ENCODE measurements around the gene ZBTB39.
A peak's percentile ranks its signal among the peaks of the same experiment; 100 is the strongest.
"Not testable (repeated sequence)": the region's sequence is repeated elsewhere in the genome, so short reads cannot be mapped to it uniquely, and the experiment has no call there.

Gene ZBTB39

DNA sequence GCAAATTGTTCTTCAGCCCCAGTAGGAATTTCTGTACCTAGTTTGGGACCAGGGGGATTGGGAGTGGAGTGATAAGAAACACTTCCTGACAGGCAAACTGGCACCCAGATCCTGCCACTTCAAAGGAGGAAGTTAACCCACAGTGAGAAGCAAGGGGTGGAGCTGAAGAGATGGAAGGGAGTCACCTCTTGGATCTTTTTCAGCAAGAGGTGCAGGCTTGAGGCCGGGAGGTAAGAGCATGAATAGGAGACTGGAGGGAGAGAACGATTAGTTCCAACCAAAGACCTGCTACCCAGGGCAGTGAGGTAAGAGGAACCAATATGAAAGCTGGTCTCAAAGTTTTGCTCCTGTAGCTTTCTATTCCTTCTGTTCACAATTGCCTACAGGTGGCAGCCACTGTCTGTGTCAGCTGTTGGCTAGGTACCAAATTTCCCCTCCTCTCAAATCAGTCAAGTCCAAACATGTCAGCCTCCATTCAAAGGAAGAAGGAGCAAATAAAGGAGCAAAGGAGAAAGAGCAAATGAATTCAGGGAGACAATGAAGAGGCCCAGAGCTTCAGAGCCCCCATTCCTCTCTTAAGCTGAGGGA lies 24.9 kb upstream of the ZBTB39 start:
- peak; percentile 30 to 47 for DNase-seq

DNA sequence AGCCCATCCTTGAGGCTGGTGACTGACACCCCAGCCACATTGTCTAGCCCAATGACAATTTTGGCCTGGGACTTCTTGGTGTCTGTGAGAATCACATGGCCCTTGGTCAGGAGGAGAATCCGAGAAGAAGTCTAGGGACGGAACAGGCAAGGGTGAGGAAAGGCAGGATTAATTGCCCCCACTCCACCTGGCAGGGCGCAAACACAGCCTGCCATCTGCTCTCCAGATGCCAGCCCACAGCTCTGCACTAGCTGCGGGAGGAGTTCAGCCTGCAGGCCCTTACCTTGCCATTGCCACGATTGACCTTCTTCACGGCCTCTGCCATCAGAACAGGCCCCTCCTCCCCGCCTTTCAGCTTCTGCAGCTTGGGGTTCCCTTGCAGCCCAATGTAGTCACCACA lies 23.1 kb upstream of the ZBTB39 start:
- DNase-seq, result peak; percentile 36 to 69

GRCh38 chr12:57027805-57028153 lies 21.4 kb upstream of the ZBTB39 start:
- no peak for DNase-seq

GRCh38 chr12:57027011-57027804 lies 20.9 kb upstream of the ZBTB39 start:
- no peak for DNase-seq

DNA sequence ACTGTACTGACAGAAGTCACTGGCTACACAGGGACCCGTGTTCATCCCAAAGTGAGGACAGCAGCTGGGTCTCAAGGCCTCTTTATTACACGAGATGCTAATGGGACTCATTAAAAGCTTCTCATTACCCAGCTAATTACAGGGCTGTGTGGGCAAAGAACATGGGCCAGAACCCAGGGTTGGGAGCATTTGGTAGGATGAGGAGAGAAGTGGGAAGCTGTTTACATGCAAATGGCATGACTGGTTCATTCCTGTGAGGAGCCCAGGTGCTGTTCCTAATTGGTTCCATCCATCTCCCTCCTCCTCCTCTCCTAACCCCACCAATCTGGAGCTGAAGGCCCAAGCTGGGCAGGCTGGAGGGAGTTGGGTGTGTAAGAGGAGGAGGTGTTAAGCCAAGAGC lies 18.9 kb upstream of the ZBTB39 start:
- DNase-seq, result no peak

GRCh38 chr12:57022324-57022723 lies 16.0 kb upstream of the ZBTB39 start:
- not testable (repeated sequence) for DNase-seq

DNA sequence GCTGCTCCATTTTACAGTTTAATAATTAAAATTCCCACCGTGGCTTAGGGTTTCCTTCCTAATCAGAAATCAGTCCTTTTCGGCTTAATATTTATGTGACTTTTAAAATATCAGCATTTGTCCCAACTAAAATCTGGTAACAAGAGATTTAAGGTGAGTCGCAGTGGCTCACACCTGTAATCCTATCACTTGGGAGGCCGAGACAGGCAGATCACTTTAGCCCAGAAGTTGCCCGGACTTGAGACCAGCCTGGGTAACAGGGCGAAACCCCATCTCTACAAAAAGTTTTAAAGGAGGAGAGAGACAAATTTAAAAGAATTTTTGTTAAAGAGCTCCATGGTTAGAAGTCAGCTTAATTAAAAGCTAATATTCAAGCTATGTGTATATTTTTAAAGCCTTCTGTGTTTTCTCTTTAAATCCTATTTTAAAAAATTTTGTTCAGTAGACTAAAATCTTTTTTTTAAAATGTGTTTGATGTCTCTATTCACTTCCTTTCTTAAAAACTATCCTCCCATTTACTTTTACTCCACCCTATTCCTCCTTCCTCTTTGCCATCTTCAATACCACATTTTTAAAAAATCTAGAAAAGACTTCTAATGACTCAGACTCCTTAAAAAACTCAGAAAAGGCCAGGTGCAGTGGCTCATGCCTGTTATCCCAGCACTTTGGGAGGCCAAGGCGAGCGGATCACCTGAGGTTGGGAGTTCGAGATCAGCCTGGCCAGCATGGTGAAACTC lies 13.8 kb upstream of the ZBTB39 start:
- no peak for DNase-seq

GRCh38 chr12:57018906-57019305 lies 12.6 kb upstream of the ZBTB39 start:
- no peak for DNase-seq

- DNase-seq, result not testable (repeated sequence)
Measured at GRCh38 chr12:57018353-57018752, 12.0 kb upstream of the ZBTB39 start.

DNA sequence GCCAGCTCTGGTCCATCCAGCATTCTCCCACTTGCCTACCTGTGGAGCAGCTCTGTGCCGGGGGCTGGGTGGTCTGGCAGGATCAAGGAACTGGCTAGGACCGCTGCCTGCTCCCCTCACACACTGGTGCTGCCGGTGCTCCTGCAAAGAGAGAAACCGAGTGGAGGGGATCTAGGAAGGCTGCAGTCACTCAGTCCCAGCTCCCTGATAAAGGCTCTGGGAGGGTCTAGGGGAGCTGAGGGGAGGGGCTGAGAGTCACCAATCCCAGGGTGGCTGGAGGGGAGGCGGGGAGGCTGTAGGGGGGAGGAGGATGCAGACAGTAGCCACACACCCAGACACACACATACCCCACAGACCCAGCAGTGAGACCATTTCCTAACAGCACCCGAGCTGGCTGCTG lies 10.0 kb upstream of the ZBTB39 start, which contains the start of gene TAC3:
TAC3 (minus strand) TSS at position 182 of the 400 bp plus-strand sequence. CDS start 732 bp downstream, outside the sequence.
- no peak for DNase-seq

DNA sequence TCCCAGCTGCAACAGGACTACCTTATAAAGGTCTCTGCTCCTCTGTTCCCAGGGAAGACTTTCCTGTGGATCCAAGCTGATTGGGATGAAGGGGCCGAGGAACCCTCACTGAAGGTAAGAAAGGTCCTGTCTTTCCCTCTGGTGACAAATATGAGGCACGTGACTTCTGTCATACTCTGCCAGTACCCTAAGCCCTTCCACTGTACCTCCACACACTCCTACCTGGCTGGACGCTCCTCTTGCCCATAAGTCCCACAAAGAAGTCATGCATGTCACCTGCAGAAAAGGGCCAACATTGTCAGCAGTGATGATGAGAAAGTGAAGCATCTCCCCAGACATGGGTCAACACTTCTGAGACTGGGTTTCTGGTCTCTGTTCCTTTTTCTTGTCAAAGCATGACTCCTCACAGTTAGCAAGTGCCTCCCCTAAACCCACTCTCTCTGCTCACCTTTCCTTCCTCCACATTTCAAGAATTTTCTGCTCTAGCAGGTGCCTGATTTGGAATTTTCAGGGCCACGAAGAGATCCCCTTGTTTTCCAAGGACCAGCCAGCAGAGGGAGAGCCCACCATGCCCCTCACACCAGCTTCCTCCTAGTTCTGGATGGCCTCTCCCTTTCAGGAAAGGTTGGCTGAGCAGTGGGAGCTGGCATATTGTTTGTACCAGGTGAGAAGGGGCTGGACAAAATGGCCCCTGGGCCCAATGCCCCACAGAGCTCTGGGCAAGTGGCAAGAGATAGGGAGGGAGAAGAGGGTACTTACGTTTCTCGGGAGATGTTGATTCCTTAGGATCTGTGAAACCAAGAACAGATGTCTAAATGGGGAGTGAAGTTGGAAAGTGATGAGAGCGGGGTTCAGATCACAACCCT lies 6.5 kb upstream of the ZBTB39 start:
- DNase-seq, result no peak

DNA sequence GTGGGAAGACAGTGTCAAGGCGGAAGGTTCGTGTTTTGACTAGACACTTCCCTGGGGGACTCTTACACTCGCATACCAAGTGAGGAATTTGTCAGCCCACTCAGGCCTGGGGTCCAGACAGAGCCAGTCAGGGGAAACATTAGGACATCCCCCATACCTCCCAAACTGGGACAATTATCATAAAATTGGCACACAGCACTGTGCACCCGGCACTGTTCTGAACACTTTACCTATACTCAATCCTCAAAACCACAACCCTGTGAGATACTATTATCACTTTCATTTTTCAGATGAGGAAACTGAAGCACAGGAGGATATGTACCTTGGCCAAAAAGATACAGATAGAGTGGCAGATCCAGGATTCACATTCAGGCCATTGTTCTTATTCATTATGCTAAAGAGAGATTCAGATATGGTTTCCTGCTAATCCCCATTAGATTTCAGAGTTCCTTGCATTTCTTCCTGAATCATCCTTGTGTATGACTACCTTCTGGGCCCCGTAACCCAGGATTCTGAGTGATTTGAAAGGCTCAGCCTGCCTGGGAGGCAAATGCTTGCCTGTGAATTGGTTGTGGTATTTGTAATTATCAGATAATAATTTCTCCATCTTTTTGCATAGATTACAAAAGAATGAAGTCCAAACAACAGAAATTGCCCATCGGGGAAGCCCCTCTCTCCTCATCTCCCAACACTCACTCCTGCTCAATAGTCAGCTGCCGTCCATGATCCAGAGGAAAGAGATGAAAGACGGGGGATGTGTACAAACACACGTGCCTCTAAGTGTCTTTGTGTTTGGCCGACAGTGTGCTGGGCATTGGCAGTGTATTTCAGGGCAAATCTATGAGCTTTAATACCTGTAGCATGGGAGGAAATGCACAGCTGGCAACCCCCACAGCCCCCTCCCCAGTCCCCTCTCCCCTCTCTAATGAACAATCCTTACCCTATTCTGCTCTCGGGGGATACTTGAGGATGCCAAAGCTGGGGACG lies 5.4 kb upstream of the ZBTB39 start:
- no peak for DNase-seq

DNA sequence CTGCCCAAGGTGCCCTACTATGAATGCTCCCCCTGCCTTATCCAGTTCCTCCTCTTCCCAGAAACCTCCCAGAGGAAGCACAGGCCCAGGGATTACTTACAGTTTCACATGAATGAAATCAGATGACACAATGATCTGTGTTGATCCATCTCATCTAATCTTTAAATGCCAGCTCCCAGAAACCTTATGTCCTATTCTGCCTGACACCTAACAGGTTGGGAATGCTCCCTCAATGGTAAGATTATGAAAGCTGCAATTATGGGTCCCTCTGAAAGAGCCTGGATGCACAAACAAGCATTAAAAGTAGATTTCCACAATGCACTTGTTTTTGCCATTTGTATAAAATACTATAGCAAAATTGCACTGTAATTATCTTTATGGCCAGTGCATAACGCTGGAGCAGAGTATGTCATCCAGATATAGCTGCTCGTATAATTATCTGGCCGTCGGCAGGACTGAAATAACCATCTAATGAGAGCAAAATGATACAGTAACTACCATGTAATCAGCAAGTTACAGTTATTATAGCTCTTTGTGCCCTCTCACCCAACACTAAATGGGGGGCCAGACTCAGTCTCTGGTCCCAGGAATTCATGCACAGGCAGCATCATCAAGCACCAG lies 4.4 kb upstream of the ZBTB39 start:
- no peak for DNase-seq

GRCh38 chr12:57009949-57010626 lies 3.7 kb upstream of the ZBTB39 start:
- no peak for DNase-seq

DNA sequence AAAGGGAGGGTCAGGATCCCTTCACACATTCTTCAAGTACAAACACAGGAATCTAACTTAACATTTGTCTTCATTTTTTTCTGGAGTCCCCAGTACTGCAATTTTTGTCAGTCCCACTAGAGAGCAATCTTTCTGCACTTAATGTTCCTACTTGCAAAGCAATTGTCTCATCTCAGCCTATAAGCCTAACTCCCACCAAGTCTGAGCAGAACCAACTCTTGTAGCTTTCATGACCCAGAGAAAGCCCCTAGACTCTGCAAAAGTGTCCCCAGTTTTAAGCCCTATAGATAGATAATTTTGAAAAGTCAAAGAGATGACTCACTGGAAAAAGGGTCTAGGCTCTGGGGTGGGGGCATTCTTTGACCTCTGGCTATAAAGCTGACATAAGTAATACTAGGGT lies 1.8 kb upstream of the ZBTB39 start:
- DNase-seq, result peak; percentile 46 to 53

DNA sequence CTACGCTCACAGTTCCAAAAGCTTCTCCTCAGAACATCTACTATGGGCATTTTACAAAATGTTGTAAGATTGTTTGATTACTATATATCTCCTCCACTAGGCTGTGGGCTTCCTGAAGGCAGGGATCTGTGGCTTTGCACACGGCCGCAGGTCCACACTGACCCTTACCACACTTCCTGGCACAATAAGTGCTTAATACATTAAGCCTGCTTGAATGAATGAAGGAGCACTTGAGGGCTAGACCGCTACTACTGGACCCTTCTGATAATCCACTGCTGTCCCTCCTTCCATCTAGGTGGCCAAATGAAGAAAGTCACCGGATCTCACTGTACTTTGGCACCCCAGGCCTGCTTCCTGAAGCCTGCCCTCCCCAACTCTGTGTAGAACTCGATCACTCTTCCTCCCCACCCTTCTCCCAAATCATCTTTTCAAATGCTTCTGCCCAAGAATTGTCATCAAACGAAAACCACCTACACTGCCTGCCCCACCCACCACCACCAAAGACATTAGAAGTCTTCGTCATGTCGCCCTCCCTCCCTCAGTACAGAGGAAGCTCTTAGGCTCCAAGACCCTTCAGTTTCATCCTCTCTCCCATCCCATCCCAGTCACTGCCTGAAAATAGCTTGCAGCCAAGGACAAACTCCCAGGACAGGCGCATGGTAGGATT lies 596 bp upstream of the ZBTB39 start:
- DNase-seq, result no peak

DNA sequence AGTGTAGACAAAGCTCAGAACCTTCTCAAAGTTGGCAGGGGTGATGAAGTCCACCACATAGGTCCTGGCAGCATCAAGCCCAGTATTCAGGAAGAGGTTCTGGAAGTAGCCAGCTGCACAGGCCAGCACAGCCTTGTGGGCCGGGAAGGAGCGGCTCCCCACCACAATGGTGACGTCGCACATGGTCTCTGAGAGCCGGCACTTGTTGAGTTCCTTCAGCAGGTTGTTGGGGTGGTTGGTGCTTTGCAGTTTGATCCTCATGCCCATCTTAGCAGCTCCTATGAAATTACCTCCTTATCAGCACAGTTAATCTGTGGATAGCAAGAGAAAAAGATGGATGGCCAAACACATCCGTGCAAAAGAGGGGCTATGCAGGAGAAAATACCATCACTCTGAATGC lies 1.7 kb downstream of the ZBTB39 start:
- no peak for DNase-seq

GRCh38 chr12:57003395-57003794 lies 3.0 kb downstream of the ZBTB39 start:
- no peak for DNase-seq

- DNase-seq, result peak; percentile 23 to 39
Measured at GRCh38 chr12:57001448-57001906, 4.9 kb downstream of the ZBTB39 start.

DNA sequence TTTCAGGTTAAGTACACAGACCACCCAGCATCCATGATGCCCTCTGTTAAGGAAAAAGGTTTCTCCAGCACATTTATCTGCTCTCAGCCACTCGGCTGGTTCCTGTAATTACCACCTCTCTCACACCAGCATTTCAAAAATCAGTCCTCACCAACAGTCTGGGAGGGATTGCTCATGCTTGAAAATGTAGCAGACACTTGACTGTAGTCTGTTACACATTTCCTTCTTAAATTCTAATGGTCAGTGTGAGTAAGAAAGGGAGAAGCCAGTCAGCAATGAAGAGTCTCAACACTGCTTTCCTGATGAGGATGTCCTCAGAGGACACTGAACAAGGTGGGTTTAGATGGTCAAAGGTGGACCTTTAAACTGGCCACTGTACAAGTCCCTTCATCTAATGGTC lies 6.0 kb downstream of the ZBTB39 start:
- DNase-seq, result no peak
